ENCODE results near the gene OTUD5.

The OTUD5 gene

GRCh38 chrX:48978226-48978625 is 20.8 kb upstream of the OTUD5 start:
- TF ChIP-seq YY1 (IDR thresholded peaks at IDR 0.05; ENCODE audit: insufficient read depth, insufficient read length) (no peak), SUZ12 (IDR thresholded peaks at IDR 0.05; ENCODE audit: extremely low read depth, insufficient read depth, insufficient read length) (no peak), ZNF274 (IDR thresholded peaks at IDR 0.05; ENCODE audit: low read depth, low read length) (no peak)
- no peaks in the 10 kb centered on the region for H3K9me3 ChIP-seq (ENCODE audit: insufficient read depth, low read length)
- H3K4me3 ChIP-seq (ENCODE audit: insufficient read length, low read depth): no peak overlapping the region
- no peaks in the 10 kb centered on the region for H3K27me3 ChIP-seq (ENCODE audit: insufficient read depth, insufficient read length)
- no peak for DNase-seq (ENCODE audit: low read depth, low spot score)
- no peaks in the 10 kb centered on the region for H3K4me1 ChIP-seq (ENCODE audit: insufficient read depth, insufficient read length)
- H3K9ac ChIP-seq (ENCODE audit: insufficient read length, low read depth): no peak overlapping the region
- peaks cover 75% of the 10 kb centered on the region for H3K36me3 ChIP-seq (ENCODE audit: insufficient read depth, insufficient read length, low read length)

- Histone ChIP-seq H3K4me3 (ENCODE audit: insufficient read length, low read depth) (no peak overlapping the region), H3K36me3 (ENCODE audit: insufficient read depth, insufficient read length, low read length) (peaks cover 58% of the 10 kb centered on the region), H3K9me3 (ENCODE audit: insufficient read depth, low read length) (no peaks in the 10 kb centered on the region), H3K27me3 (ENCODE audit: insufficient read depth, insufficient read length) (no peaks in the 10 kb centered on the region), H3K9ac (ENCODE audit: insufficient read length, low read depth) (no peak overlapping the region), H3K4me1 (ENCODE audit: insufficient read depth, insufficient read length) (no peaks in the 10 kb centered on the region)
- no peak for TF ChIP-seq SUZ12 (IDR thresholded peaks at IDR 0.05; ENCODE audit: extremely low read depth, insufficient read depth, insufficient read length)
- no peak for TF ChIP-seq YY1 (IDR thresholded peaks at IDR 0.05; ENCODE audit: insufficient read depth, insufficient read length)
- TF ChIP-seq ZNF274 (IDR thresholded peaks at IDR 0.05; ENCODE audit: low read depth, low read length): no peak
- DNase-seq (ENCODE audit: low read depth, low spot score): no peak
Measured at GRCh38 chrX:48976086-48976485, 18.7 kb upstream of the OTUD5 start.

- Histone ChIP-seq H3K9me3 (ENCODE audit: insufficient read depth, low read length) (no peaks in the 10 kb centered on the region), H3K27me3 (ENCODE audit: insufficient read depth, insufficient read length) (no peaks in the 10 kb centered on the region), H3K36me3 (ENCODE audit: insufficient read depth, insufficient read length, low read length) (peaks cover 56% of the 10 kb centered on the region), H3K9ac (ENCODE audit: insufficient read length, low read depth) (no peak overlapping the region), H3K4me1 (ENCODE audit: insufficient read depth, insufficient read length) (no peaks in the 10 kb centered on the region), H3K4me3 (ENCODE audit: insufficient read length, low read depth) (no peak overlapping the region)
- TF ChIP-seq SUZ12 (IDR thresholded peaks at IDR 0.05; ENCODE audit: extremely low read depth, insufficient read depth, insufficient read length) (no peak), ZNF274 (IDR thresholded peaks at IDR 0.05; ENCODE audit: low read depth, low read length) (no peak), YY1 (IDR thresholded peaks at IDR 0.05; ENCODE audit: insufficient read depth, insufficient read length) (no peak)
- DNase-seq (ENCODE audit: low read depth, low spot score): no peak
Measured at GRCh38 chrX:48975541-48975940, 18.1 kb upstream of the OTUD5 start.

- Histone ChIP-seq H3K36me3 (ENCODE audit: insufficient read depth, insufficient read length, low read length) (peaks cover 53% of the 10 kb centered on the region), H3K9me3 (ENCODE audit: insufficient read depth, low read length) (no peaks in the 10 kb centered on the region), H3K4me3 (ENCODE audit: insufficient read length, low read depth) (no peak overlapping the region), H3K27me3 (ENCODE audit: insufficient read depth, insufficient read length) (no peaks in the 10 kb centered on the region), H3K9ac (ENCODE audit: insufficient read length, low read depth) (no peak overlapping the region), H3K4me1 (ENCODE audit: insufficient read depth, insufficient read length) (no peaks in the 10 kb centered on the region)
- no peak for DNase-seq (ENCODE audit: low read depth, low spot score)
- TF ChIP-seq YY1 (IDR thresholded peaks at IDR 0.05; ENCODE audit: insufficient read depth, insufficient read length) (no peak), ZNF274 (IDR thresholded peaks at IDR 0.05; ENCODE audit: low read depth, low read length) (no peak), SUZ12 (IDR thresholded peaks at IDR 0.05; ENCODE audit: extremely low read depth, insufficient read depth, insufficient read length) (no peak)
Measured at GRCh38 chrX:48975041-48975440, 17.6 kb upstream of the OTUD5 start.

- TF ChIP-seq SUZ12 (IDR thresholded peaks at IDR 0.05; ENCODE audit: extremely low read depth, insufficient read depth, insufficient read length) (no peak), ZNF274 (IDR thresholded peaks at IDR 0.05; ENCODE audit: low read depth, low read length) (no peak), YY1 (IDR thresholded peaks at IDR 0.05; ENCODE audit: insufficient read depth, insufficient read length) (no peak)
- no peak overlapping the region for H3K9ac ChIP-seq (ENCODE audit: insufficient read length, low read depth)
- H3K9me3 ChIP-seq (ENCODE audit: insufficient read depth, low read length): no peaks in the 10 kb centered on the region
- no peak overlapping the region for H3K4me3 ChIP-seq (ENCODE audit: insufficient read length, low read depth)
- no peaks in the 10 kb centered on the region for H3K27me3 ChIP-seq (ENCODE audit: insufficient read depth, insufficient read length)
- no peak for DNase-seq (ENCODE audit: low read depth, low spot score)
- H3K36me3 ChIP-seq (ENCODE audit: insufficient read depth, insufficient read length, low read length): peaks cover 53% of the 10 kb centered on the region
- H3K4me1 ChIP-seq (ENCODE audit: insufficient read depth, insufficient read length): no peaks in the 10 kb centered on the region
Measured at GRCh38 chrX:48974574-48974973, 17.2 kb upstream of the OTUD5 start.

GRCh38 chrX:48974033-48974432 is 16.6 kb upstream of the OTUD5 start:
- Histone ChIP-seq H3K36me3 (ENCODE audit: insufficient read depth, insufficient read length, low read length) (peaks cover 59% of the 10 kb centered on the region), H3K9ac (ENCODE audit: insufficient read length, low read depth) (no peak overlapping the region), H3K9me3 (ENCODE audit: insufficient read depth, low read length) (no peaks in the 10 kb centered on the region), H3K27me3 (ENCODE audit: insufficient read depth, insufficient read length) (no peaks in the 10 kb centered on the region), H3K4me3 (ENCODE audit: insufficient read length, low read depth) (no peak overlapping the region), H3K4me1 (ENCODE audit: insufficient read depth, insufficient read length) (peaks cover 2% of the 10 kb centered on the region)
- TF ChIP-seq ZNF274 (IDR thresholded peaks at IDR 0.05; ENCODE audit: low read depth, low read length): no peak
- TF ChIP-seq SUZ12 (IDR thresholded peaks at IDR 0.05; ENCODE audit: extremely low read depth, insufficient read depth, insufficient read length): no peak
- no peak for TF ChIP-seq YY1 (IDR thresholded peaks at IDR 0.05; ENCODE audit: insufficient read depth, insufficient read length)
- DNase-seq (ENCODE audit: low read depth, low spot score): no peak

- Histone ChIP-seq H3K36me3 (ENCODE audit: insufficient read depth, insufficient read length, low read length) (peaks cover 46% of the 10 kb centered on the region), H3K4me1 (ENCODE audit: insufficient read depth, insufficient read length) (peaks cover 3% of the 10 kb centered on the region), H3K9ac (ENCODE audit: insufficient read length, low read depth) (peak overlapping the region; percentile 82), H3K4me3 (ENCODE audit: insufficient read length, low read depth) (peak overlapping the region; percentile 61), H3K9me3 (ENCODE audit: insufficient read depth, low read length) (no peaks in the 10 kb centered on the region), H3K27me3 (ENCODE audit: insufficient read depth, insufficient read length) (no peaks in the 10 kb centered on the region)
- peak; percentile 49 for DNase-seq (ENCODE audit: low read depth, low spot score)
- TF ChIP-seq SUZ12 (IDR thresholded peaks at IDR 0.05; ENCODE audit: extremely low read depth, insufficient read depth, insufficient read length) (no peak), ZNF274 (IDR thresholded peaks at IDR 0.05; ENCODE audit: low read depth, low read length) (no peak), YY1 (IDR thresholded peaks at IDR 0.05; ENCODE audit: insufficient read depth, insufficient read length) (no peak)
Measured at GRCh38 chrX:48972220-48973164, 15.1 kb upstream of the OTUD5 start.

Measured in NT2/D1 (cell line).